WTC11 (cell line): ENCODE data around the gene WARS2. TPM values are rescaled to one million over a fixed set of nuclear protein-coding genes. Genes with fewer than 3 reads are reported as not detected.

Source experiments
- ATAC-seq: fragments of 200-7000 bp; cut with Tn5 transposase; 2 replicates; pipeline ENCODE4 v1.10.0; 2021; ENCODE audit warnings: mild to moderate bottlenecking, moderate library complexity
- CTCF ChIA-PET: fragments of 300-600 bp; sonication (Branson Sonifier 250); formaldehyde crosslinking; loops from one replicate; lab custom pipeline; 2021; ENCODE audit warnings: antibody characterized with exemption; lab: Charles Lee
- POLR2A ChIA-PET: fragments of 350-600 bp; sonication (Branson Sonifier 250); formaldehyde crosslinking; loops from one replicate; lab custom pipeline; 2021; ENCODE audit warnings: antibody characterized with exemption; lab: Charles Lee
- DNase-seq: peaks from one replicate; pipeline ENCODE4 v3.0.0; 2021; ENCODE audit warnings: low spot score
- H3K27ac Mint-ChIP-seq: 2 replicates; pipeline ENCODE4 v1.8.0; 2021; ENCODE audit warnings: mixed read lengths
- H3K27me3 Mint-ChIP-seq: 2 replicates; pipeline ENCODE4 v1.8.0; 2021; ENCODE audit warnings: low read depth, mild to moderate bottlenecking, moderate library complexity, mixed read lengths
- H3K36me3 Mint-ChIP-seq: 2 replicates; pipeline ENCODE4 v1.8.0; 2021; ENCODE audit warnings: mixed read lengths
- H3K4me1 Mint-ChIP-seq: 2 replicates; pipeline ENCODE4 v1.8.0; 2022; ENCODE audit warnings: mixed read lengths
- H3K4me3 Mint-ChIP-seq: 2 replicates; pipeline ENCODE4 v1.8.0; 2021; ENCODE audit warnings: mild to moderate bottlenecking, moderate library complexity, mixed read lengths
- H3K9me3 Mint-ChIP-seq: 2 replicates; pipeline ENCODE4 v1.8.0; 2021; ENCODE audit warnings: mixed read lengths
- ATF1 ChIP-seq: sonication (generic); formaldehyde crosslinking; IDR thresholded peaks from 2 replicates; pipeline ENCODE4 v1.8.1; 2023; ENCODE audit warnings: mild to moderate bottlenecking, moderate library complexity, missing genetic modification reagents
- ESRRA ChIP-seq: sonication (generic); formaldehyde crosslinking; IDR thresholded peaks from 2 replicates; pipeline ENCODE4 v1.8.1; 2022; ENCODE audit warnings: mild to moderate bottlenecking, missing genetic modification reagents, borderline replicate concordance
- FOXP1 ChIP-seq: sonication (generic); formaldehyde crosslinking; IDR thresholded peaks from 2 replicates; pipeline ENCODE4 v1.8.0; 2022; ENCODE audit warnings: missing genetic modification reagents, mild to moderate bottlenecking, moderate library complexity, borderline replicate concordance
- GABPB1 ChIP-seq: sonication (generic); formaldehyde crosslinking; IDR thresholded peaks from 2 replicates; pipeline ENCODE4 v1.8.1; 2023; ENCODE audit warnings: mild to moderate bottlenecking, missing genetic modification reagents
- GTF2I ChIP-seq: fragments of 250-450 bp; sonication (Bioruptor Pico); conservative IDR thresholded peaks from 2 replicates; pipeline ENCODE4 v1.4.0; 2021; ENCODE audit warnings: mild to moderate bottlenecking
- IRF2 ChIP-seq: sonication (generic); formaldehyde crosslinking; IDR thresholded peaks from 2 replicates; pipeline ENCODE4 v1.8.0; 2022; ENCODE audit warnings: low read depth, missing genetic modification reagents, borderline replicate concordance
- NFATC4 ChIP-seq: fragments of 250-450 bp; sonication (Bioruptor Pico); IDR thresholded peaks from 2 replicates; pipeline ENCODE4 v1.9.0; 2021; ENCODE audit warnings: mild to moderate bottlenecking
- NR1H2 ChIP-seq: sonication (generic); formaldehyde crosslinking; IDR thresholded peaks from 2 replicates; pipeline ENCODE4 v1.9.0; 2021; ENCODE audit warnings: mild to moderate bottlenecking, moderate library complexity, missing genetic modification reagents
- PRRX2 ChIP-seq: fragments of 250-450 bp; sonication (Bioruptor Pico); IDR thresholded peaks from 2 replicates; pipeline ENCODE4 v1.8.0; 2021; ENCODE audit warnings: mild to moderate bottlenecking
- RELA ChIP-seq: sonication (generic); formaldehyde crosslinking; IDR thresholded peaks from 2 replicates; pipeline ENCODE4 v1.8.1; 2022; ENCODE audit warnings: missing genetic modification reagents, mild to moderate bottlenecking, borderline replicate concordance
- ZNF219 ChIP-seq: sonication (generic); formaldehyde crosslinking; IDR thresholded peaks from 2 replicates; pipeline ENCODE4 v1.8.0; 2023; ENCODE audit warnings: missing genetic modification reagents, mild to moderate bottlenecking, borderline replicate concordance
- ZNF232 ChIP-seq: sonication (generic); formaldehyde crosslinking; IDR thresholded peaks from 2 replicates; pipeline ENCODE4 v1.8.0; 2022; ENCODE audit warnings: mild to moderate bottlenecking, missing genetic modification reagents
- ZNF396 ChIP-seq: fragments of 250-450 bp; sonication (Bioruptor Pico); IDR thresholded peaks from 2 replicates; pipeline ENCODE4 v1.8.0; 2021; ENCODE audit warnings: mild to moderate bottlenecking, moderate library complexity, borderline replicate concordance
- ZNF423 ChIP-seq: fragments of 250-450 bp; sonication (Bioruptor Pico); IDR thresholded peaks from 2 replicates; pipeline ENCODE4 v2.1.2; 2022; ENCODE audit warnings: mild to moderate bottlenecking, moderate library complexity
- total RNA-seq: library from RNA; stranded (reverse); gene quantifications from 3 replicates; pipeline ENCODE4 v1.2.3, GENCODE V29; 2021
- TF ChIP-seq, protein P1 (sequence below): fragments of 250-450 bp; sonication (Bioruptor Pico); IDR thresholded peaks from 2 replicates; pipeline ENCODE4 v1.9.0; 2021; ENCODE audit warnings: mild to moderate bottlenecking
- TF ChIP-seq, protein P2 (sequence below): sonication (generic); formaldehyde crosslinking; IDR thresholded peaks from 2 replicates; pipeline ENCODE4 v1.8.1; 2022; ENCODE audit warnings: mild to moderate bottlenecking, moderate library complexity, missing genetic modification reagents
- TF ChIP-seq, protein P3 (sequence below): fragments of 200-600 bp; IDR thresholded peaks from 2 replicates; pipeline ENCODE4 v1.8.0; 2022; ENCODE audit warnings: antibody characterized with exemption
- TF ChIP-seq, protein P4 (sequence below): sonication (generic); formaldehyde crosslinking; IDR thresholded peaks from 2 replicates; pipeline ENCODE4 v1.8.1; 2023; ENCODE audit warnings: mild to moderate bottlenecking, missing genetic modification reagents, borderline replicate concordance
- TF ChIP-seq, protein P5 (sequence below): fragments of 250-450 bp; sonication (Bioruptor Pico); IDR thresholded peaks from 2 replicates; pipeline ENCODE4 v1.9.0; 2021; ENCODE audit warnings: mild to moderate bottlenecking

Gene WARS2
- total RNA-seq, 1 experiment from 2014 or later = 9.3 TPM

DNA sequence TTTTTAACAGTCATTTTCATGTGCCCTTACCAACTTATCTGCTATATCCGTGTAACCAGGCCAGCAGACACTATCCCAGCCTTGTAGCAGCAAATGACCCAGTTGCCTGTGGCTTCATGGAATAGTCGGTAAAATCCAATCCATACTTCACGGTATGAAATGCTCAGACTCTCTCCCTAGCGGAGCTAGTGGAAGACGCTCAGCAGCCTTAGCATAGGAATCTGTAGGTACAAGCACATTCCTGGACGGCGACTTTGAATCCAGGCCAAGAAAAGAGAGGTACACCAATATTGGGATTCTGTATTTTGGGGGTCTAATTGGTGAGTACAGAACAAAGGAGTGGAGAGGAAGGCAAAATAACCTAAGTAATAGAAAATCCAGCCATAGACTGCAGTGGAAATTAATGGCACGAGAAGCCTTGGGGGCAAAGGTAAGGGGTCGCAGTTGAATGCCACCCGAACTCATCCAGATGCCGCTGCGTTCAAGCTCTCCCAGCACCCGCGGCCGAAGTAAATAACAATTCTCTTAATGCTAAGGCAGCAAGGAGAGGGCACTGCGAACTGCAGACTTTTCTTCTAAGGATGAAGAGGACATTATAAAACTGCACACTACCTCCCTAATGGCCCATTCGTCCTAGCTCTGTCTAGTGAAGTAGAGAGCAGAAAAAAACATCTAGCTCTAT is 134.6 kb downstream of the WARS2 start (continued):
- no peak for TF ChIP-seq ZNF396 (CRISPR knock-in tag)
- TF ChIP-seq, protein P1, sequence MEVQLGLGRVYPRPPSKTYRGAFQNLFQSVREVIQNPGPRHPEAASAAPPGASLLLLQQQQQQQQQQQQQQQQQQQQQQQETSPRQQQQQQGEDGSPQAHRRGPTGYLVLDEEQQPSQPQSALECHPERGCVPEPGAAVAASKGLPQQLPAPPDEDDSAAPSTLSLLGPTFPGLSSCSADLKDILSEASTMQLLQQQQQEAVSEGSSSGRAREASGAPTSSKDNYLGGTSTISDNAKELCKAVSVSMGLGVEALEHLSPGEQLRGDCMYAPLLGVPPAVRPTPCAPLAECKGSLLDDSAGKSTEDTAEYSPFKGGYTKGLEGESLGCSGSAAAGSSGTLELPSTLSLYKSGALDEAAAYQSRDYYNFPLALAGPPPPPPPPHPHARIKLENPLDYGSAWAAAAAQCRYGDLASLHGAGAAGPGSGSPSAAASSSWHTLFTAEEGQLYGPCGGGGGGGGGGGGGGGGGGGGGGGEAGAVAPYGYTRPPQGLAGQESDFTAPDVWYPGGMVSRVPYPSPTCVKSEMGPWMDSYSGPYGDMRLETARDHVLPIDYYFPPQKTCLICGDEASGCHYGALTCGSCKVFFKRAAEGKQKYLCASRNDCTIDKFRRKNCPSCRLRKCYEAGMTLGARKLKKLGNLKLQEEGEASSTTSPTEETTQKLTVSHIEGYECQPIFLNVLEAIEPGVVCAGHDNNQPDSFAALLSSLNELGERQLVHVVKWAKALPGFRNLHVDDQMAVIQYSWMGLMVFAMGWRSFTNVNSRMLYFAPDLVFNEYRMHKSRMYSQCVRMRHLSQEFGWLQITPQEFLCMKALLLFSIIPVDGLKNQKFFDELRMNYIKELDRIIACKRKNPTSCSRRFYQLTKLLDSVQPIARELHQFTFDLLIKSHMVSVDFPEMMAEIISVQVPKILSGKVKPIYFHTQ (CRISPR knock-in tag) = no peak
- no peak for TF ChIP-seq FOXP1 (CRISPR knock-in tag)

DNA sequence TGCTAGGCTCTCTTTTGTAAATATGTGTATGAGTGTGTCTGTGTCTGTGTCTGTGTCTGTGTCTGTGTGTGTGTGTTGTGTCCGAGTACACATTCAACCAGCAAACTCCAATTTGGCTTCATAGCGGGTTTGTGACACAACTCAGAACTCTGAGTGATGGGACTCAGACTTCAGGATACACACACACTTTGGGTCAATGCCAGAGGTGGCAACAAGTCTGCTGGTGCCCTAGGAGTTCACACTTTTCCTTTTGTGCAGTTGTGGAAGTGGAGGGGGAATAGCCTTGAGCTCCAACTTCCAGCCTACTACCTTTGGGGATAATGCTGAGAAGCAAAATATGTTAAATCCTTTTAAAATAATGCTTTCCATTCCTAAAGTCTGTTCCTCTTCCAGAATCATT is 135.7 kb downstream of the WARS2 start:
- CTCF ChIA-PET = interaction anchor here (1.4 kb wide), 1 partner anchor 25 kb away, joined by 3 read pairs; no protein-coding TSS in a partner anchor
- no peak overlapping the region for H3K27ac Mint-ChIP-seq
- DNase-seq (no peak), ATAC-seq (no peak)
- POLR2A ChIA-PET = no interaction called here
- peaks cover 4% of the 10 kb centered on the region for H3K36me3 Mint-ChIP-seq
- no peak for TF ChIP-seq ATF1 (CRISPR knock-in tag)
- no peak for TF ChIP-seq NR1H2
- TF ChIP-seq, protein P2, sequence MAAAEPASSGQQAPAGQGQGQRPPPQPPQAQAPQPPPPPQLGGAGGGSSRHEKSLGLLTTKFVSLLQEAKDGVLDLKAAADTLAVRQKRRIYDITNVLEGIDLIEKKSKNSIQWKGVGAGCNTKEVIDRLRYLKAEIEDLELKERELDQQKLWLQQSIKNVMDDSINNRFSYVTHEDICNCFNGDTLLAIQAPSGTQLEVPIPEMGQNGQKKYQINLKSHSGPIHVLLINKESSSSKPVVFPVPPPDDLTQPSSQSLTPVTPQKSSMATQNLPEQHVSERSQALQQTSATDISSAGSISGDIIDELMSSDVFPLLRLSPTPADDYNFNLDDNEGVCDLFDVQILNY (CRISPR knock-in tag) = no peak
- peaks cover 100% of the 10 kb centered on the region for H3K27me3 Mint-ChIP-seq
- H3K4me1 Mint-ChIP-seq = peaks cover 64% of the 10 kb centered on the region
- H3K4me3 Mint-ChIP-seq = no peak overlapping the region
- H3K9me3 Mint-ChIP-seq = no peaks in the 10 kb centered on the region

DNA sequence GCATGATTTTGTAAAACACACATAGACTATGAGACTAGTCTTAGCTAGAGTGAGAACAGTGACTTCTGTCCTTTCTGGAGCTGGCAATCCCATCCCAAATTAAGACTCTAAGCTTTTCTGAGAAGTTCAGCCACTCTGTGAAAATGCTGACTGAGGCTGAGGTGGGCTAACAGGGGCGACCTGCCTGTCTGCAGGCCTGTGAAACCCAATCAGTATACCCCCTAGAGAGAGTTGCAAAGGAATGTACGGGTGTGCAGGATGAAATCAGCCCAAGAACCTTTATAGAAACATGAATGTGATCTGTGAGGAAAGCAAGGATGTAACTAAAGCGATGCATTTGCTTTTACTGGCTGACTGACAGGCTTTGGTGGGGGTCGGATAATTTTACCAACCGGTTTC is 136.3 kb downstream of the WARS2 start:
- DNase-seq (no peak), ATAC-seq (no peak)
- Mint-ChIP-seq H3K4me1 (peaks cover 67% of the 10 kb centered on the region), H3K9me3 (no peaks in the 10 kb centered on the region), H3K36me3 (peaks cover 4% of the 10 kb centered on the region), H3K4me3 (no peak overlapping the region), H3K27me3 (peaks cover 100% of the 10 kb centered on the region), H3K27ac (no peak overlapping the region)
- POLR2A ChIA-PET = interaction anchor here (0.9 kb wide), 1 partner anchor 12 kb away, joined by 3 read pairs; no protein-coding TSS in a partner anchor
- CTCF ChIA-PET = interaction anchor here (1.1 to 1.4 kb wide), 2 partner anchors 14 to 271 kb away, joined by 3 to 8 read pairs; no protein-coding TSS in a partner anchor
- no peak for TF ChIP-seq ESRRA (CRISPR knock-in tag)
- no peak for TF ChIP-seq FOXP1 (CRISPR knock-in tag)
- TF ChIP-seq, protein P3, sequence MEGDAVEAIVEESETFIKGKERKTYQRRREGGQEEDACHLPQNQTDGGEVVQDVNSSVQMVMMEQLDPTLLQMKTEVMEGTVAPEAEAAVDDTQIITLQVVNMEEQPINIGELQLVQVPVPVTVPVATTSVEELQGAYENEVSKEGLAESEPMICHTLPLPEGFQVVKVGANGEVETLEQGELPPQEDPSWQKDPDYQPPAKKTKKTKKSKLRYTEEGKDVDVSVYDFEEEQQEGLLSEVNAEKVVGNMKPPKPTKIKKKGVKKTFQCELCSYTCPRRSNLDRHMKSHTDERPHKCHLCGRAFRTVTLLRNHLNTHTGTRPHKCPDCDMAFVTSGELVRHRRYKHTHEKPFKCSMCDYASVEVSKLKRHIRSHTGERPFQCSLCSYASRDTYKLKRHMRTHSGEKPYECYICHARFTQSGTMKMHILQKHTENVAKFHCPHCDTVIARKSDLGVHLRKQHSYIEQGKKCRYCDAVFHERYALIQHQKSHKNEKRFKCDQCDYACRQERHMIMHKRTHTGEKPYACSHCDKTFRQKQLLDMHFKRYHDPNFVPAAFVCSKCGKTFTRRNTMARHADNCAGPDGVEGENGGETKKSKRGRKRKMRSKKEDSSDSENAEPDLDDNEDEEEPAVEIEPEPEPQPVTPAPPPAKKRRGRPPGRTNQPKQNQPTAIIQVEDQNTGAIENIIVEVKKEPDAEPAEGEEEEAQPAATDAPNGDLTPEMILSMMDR = no peak

DNA sequence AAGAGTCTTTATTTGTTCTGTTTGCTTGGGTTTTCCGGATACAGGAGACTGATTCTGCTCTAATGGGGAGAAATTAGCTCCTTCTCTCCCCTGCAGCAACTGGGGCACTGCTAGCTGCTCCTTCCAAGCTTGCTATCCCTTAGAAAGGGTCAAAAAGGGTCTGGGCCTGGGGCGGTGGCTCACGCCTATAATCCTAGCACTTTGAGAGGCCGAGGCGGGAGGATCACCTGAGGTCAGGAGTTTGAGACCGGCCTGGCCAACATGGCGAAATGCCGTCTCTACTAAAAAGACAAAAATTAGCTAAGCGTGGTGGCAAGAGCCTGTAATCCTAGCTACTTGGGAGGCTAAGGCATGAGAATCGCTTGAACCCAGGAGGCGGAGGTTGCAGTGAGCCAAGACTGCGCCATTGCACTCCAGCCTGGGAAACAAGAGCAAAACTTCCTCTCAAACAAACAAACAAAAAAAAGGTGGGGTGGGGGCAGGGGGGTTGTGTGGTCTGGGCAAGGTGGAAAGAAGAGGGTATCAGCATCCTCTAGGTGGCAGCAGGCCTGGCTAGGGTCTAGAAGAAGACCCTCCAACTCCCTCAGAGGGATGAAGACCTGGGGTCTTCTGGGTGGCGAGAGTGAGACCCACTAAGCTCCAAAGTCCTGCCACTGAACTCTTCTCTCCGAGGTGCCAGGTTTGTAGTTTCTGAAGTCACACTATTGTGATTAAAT is 136.9 kb downstream of the WARS2 start:
- no peak for ATAC-seq
- POLR2A ChIA-PET = interaction anchor here (0.9 kb wide), 1 partner anchor 11 kb away, joined by 3 read pairs; no protein-coding TSS in a partner anchor
- no peak overlapping the region for H3K4me3 Mint-ChIP-seq
- no peak overlapping the region for H3K27ac Mint-ChIP-seq
- CTCF ChIA-PET = interaction anchor here (1.1 to 1.6 kb wide), 4 partner anchors 10 to 272 kb away, joined by 3 to 8 read pairs (median 4); no protein-coding TSS in a partner anchor
- peaks cover 4% of the 10 kb centered on the region for H3K36me3 Mint-ChIP-seq
- H3K4me1 Mint-ChIP-seq = peaks cover 66% of the 10 kb centered on the region
- H3K27me3 Mint-ChIP-seq = peaks cover 100% of the 10 kb centered on the region
- H3K9me3 Mint-ChIP-seq = no peaks in the 10 kb centered on the region
- DNase-seq = no peak
- TF ChIP-seq RELA (no peak), ZNF219 (CRISPR knock-in tag) (no peak), GTF2I (CRISPR knock-in tag) (no peak), IRF2 (CRISPR knock-in tag) (no peak), GABPB1 (CRISPR knock-in tag) (no peak), NFATC4 (CRISPR knock-in tag) (no peak), ZNF423 (CRISPR knock-in tag) (no peak), ZNF232 (CRISPR knock-in tag) (no peak), PRRX2 (CRISPR knock-in tag) (no peak)
- TF ChIP-seq, protein P4, sequence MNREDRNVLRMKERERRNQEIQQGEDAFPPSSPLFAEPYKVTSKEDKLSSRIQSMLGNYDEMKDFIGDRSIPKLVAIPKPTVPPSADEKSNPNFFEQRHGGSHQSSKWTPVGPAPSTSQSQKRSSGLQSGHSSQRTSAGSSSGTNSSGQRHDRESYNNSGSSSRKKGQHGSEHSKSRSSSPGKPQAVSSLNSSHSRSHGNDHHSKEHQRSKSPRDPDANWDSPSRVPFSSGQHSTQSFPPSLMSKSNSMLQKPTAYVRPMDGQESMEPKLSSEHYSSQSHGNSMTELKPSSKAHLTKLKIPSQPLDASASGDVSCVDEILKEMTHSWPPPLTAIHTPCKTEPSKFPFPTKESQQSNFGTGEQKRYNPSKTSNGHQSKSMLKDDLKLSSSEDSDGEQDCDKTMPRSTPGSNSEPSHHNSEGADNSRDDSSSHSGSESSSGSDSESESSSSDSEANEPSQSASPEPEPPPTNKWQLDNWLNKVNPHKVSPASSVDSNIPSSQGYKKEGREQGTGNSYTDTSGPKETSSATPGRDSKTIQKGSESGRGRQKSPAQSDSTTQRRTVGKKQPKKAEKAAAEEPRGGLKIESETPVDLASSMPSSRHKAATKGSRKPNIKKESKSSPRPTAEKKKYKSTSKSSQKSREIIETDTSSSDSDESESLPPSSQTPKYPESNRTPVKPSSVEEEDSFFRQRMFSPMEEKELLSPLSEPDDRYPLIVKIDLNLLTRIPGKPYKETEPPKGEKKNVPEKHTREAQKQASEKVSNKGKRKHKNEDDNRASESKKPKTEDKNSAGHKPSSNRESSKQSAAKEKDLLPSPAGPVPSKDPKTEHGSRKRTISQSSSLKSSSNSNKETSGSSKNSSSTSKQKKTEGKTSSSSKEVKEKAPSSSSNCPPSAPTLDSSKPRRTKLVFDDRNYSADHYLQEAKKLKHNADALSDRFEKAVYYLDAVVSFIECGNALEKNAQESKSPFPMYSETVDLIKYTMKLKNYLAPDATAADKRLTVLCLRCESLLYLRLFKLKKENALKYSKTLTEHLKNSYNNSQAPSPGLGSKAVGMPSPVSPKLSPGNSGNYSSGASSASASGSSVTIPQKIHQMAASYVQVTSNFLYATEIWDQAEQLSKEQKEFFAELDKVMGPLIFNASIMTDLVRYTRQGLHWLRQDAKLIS (CRISPR knock-in tag) = no peak
- TF ChIP-seq, protein P5, sequence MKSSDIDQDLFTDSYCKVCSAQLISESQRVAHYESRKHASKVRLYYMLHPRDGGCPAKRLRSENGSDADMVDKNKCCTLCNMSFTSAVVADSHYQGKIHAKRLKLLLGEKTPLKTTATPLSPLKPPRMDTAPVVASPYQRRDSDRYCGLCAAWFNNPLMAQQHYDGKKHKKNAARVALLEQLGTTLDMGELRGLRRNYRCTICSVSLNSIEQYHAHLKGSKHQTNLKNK (CRISPR knock-in tag) = no peak
